GM19238 (cell line): ENCODE results near the gene CYP4A22.
"Not testable (repeated sequence)": the region's sequence is repeated elsewhere in the genome, so short reads cannot be mapped to it uniquely, and the experiment has no call there.

Experiments
- DNase-seq: peaks from one replicate; pipeline ENCODE4 v3.0.0; 2011; ENCODE audit warnings: low spot score; ENCODE audit not compliant: insufficient read length

CYP4A22 gene

GRCh38 chr1:47137198-47137597 lies at the start of gene CYP4A22:
Gene CYP4A22, plus strand, starts transcription at chr1:47137441. Its CDS starts 45 bp downstream, at chr1:47137486.
- no peak for DNase-seq

- not testable (repeated sequence) for DNase-seq
Observed at GRCh38 chr1:47089356-47089755, 47.9 kb upstream of the CYP4A22 start.

- not testable (repeated sequence) for DNase-seq
Observed at GRCh38 chr1:47091476-47091875, 45.8 kb upstream of the CYP4A22 start.

GRCh38 chr1:47104816-47105215 lies 32.4 kb upstream of the CYP4A22 start:
- no peak for DNase-seq

GRCh38 chr1:47106792-47107191 lies 30.4 kb upstream of the CYP4A22 start:
- no peak for DNase-seq

- DNase-seq: not testable (repeated sequence)
Observed at GRCh38 chr1:47107851-47108574, 29.2 kb upstream of the CYP4A22 start.

- DNase-seq: not testable (repeated sequence)
Observed at GRCh38 chr1:47109482-47109881, 27.8 kb upstream of the CYP4A22 start.

GRCh38 chr1:47113178-47113577 lies 24.1 kb upstream of the CYP4A22 start:
- no peak for DNase-seq

- DNase-seq: not testable (repeated sequence)
Observed at GRCh38 chr1:47121039-47121438, 16.2 kb upstream of the CYP4A22 start.

GRCh38 chr1:47124834-47125233 lies 12.4 kb upstream of the CYP4A22 start:
- not testable (repeated sequence) for DNase-seq

- not testable (repeated sequence) for DNase-seq
Observed at GRCh38 chr1:47126997-47127396, 10.2 kb upstream of the CYP4A22 start.

- DNase-seq: no peak
Observed at GRCh38 chr1:47128221-47128620, 9.0 kb upstream of the CYP4A22 start.

- DNase-seq: not testable (repeated sequence)
Observed at GRCh38 chr1:47128854-47129253, 8.4 kb upstream of the CYP4A22 start.

- not testable (repeated sequence) for DNase-seq
Observed at GRCh38 chr1:47129489-47130230, 7.6 kb upstream of the CYP4A22 start.

- DNase-seq: not testable (repeated sequence)
Observed at GRCh38 chr1:47132665-47133064, 4.6 kb upstream of the CYP4A22 start.

- DNase-seq: no peak
Observed at GRCh38 chr1:47137925-47138615, 829 bp downstream of the CYP4A22 start.

GRCh38 chr1:47140358-47140757 lies 3.1 kb downstream of the CYP4A22 start:
- not testable (repeated sequence) for DNase-seq

GRCh38 chr1:47143654-47144053 lies 6.4 kb downstream of the CYP4A22 start:
- DNase-seq: not testable (repeated sequence)

- not testable (repeated sequence) for DNase-seq
Observed at GRCh38 chr1:47146495-47146894, 9.3 kb downstream of the CYP4A22 start.

- DNase-seq: no peak
Observed at GRCh38 chr1:47147047-47147785, 10.0 kb downstream of the CYP4A22 start.

- not testable (repeated sequence) for DNase-seq
Observed at GRCh38 chr1:47149162-47149561, 11.9 kb downstream of the CYP4A22 start.
